COR-L47 (cell line): ENCODE data around the gene MAP3K4.

Experiments
- DNase-seq: peaks from one replicate; lab custom pipeline; 2025; lab: John Stamatoyannopoulos, UW

The MAP3K4 gene

DNA sequence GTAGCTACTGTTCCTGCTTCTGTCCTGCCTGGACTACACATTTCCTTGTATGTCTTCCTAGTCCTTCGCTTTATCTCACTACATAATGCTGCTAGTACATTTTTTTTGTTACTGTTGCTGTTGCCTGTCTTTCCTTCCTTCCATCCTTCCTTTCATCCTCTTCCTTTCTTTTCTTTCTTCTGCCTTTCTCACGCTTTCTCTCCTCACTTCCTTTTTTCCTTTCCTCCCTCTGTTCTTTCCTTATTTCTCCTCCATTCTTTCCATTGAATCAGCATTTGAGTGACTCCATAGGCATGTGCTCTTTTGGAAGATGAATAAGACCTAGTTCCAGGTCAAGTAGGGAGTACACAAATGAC lies 46.3 kb downstream of the MAP3K4 start:
- no peak for DNase-seq

DNA sequence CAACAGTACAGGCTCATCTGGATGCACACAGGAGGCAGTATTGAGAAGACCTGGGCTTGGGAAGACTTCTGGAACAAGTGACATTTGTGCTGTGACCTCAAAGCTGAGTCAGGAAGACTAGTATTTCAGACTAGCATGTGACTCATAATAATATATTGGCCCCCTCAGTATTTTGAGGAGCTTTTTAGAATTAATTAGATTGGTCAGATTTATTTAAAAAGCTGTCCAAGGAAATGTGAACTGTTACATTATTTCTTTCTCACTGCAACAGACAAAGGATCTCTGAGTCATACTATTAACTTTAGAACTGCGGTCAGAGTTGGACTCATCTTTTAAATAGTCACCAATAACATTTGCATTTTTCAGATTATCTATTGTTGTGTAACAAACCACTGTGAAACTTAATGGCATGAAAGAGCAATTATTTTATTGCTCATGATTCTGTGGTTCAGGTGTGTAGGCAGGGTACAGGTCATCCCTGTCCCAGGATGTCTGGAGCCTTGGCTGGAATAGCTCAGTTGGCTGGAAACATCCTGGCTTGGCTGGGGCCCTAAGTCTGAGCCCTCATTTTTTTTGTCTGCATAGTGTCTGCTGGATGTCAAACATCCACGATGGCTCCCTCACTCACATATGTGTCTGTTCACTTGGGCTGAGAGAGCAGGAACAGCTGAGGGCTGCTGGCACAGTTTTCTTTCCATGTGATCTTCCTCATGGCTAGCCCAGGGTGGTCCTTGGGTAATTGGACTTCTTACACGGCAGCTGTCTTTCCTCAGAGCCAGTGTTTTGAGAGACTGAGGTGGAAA lies 46.9 kb downstream of the MAP3K4 start:
- no peak for DNase-seq

DNA sequence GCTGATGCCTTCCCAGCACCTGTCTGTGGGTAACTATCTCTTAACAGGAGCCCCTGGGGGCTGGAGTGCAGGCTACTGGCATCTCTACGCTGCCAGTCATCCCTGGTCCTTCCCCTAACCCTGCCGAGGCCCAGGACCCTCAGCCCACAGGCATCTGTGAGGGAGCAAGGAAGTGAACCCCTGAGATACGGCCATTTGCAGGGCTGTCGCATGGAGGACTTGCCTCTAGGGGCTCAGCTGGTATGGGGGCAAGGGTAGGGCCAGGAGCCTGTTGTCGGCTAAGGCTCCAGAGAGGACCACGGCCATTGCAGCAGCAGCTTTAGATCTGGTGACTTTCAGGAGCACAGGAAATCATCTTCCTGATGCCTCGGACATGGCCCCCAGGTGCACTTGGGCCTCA lies 49.7 kb downstream of the MAP3K4 start:
- no peak for DNase-seq

DNA sequence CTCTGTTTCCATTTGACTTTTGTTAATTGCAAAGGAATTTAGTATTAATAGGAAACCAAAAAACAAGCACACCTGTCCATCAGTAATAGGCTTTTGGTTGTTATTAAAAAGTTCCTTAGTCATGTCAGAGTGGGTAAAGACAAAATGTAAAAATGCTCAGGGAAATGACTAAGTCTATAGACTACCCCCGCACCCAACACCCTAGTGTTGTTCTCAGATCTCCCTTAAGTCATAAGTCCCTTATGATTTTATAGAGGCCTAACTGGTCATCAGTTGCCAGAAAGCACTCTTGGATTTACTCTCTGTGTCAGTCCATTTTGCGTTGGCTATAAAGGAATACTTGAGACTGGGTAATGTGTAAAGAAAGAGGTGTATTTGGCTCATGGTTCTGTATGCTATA lies 52.8 kb downstream of the MAP3K4 start:
- DNase-seq: no peak

DNA sequence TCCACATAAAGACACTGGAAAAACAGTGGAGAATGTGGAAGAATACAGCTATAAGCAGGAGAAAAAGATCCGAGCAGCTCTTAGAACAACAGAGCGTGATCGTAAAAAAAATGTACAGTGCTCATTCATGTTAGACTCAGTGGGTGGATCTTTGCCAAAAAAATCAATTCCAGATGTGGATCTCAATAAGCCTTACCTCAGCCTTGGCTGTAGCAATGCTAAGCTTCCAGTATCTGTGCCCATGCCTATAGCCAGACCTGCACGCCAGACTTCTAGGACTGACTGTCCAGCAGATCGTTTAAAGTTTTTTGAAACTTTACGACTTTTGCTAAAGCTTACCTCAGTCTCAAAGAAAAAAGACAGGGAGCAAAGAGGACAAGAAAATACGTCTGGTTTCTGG lies 57.1 kb downstream of the MAP3K4 start:
- no peak for DNase-seq

DNA sequence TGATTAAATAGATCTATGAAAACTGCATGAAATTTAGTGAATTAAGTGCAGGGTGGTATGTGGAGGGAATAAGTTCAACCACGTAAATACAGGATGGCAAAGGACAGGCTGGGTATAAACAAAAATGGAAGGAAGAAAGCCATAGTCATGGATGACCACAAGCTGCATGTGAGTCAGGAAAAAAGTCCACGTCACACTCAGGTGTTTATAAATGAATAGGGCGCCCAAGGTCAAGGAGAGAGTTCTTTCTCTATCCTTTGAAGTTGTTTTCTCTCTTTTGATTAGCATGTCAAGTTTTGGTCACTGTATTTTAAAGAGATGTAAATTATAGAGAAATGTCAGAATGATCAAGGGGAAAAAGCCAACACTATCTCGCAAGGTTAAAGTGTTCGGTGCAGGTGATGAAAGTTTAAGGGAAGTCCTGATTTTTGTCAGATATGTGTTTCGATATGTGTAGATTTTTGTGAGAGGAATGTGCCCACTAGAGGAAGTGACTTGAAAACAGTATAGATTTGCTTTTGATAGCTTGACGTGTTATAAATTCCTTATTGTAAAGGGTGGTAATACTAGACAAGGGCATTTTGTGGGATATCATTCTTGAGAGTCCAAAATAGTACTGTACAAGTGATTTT lies 58.7 kb downstream of the MAP3K4 start:
- DNase-seq: no peak

DNA sequence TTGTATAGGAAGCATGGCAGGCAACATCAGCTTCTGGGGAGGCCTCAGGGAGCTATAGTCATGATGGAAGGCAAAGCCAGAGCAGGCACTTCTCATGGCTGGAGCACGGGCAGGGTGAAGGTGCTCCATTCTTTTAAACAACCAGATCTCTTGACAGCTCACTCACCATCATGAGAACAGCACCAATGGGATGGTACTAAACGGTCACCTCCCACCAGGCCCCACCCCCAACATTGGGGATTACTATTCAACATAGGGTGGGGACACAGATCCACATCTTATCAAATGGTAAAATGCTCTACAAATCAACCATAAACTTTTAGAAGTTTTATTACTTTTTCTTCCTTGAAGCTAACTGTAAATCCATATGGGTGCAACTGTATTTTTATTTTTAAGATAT lies 61.5 kb downstream of the MAP3K4 start:
- no peak for DNase-seq

DNA sequence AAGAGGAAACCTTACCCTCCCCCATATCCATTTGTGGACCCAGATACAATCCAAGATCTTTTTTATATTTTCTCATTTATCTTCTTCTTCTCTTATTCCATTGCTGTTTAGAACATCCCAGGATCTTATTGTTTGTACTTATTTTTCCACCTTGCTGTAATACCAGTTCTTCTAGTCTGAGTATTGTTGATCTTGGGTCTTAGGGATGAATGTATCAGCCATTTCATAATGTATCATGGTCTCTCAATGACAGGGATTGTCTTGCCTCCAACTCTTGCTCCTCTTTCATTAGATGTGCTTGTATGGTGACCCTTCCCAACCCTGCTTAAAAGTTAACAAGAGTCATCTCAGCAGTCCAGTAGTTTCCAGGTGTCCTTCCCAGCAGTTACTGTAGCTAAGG lies 63.3 kb downstream of the MAP3K4 start:
- no peak for DNase-seq

DNA sequence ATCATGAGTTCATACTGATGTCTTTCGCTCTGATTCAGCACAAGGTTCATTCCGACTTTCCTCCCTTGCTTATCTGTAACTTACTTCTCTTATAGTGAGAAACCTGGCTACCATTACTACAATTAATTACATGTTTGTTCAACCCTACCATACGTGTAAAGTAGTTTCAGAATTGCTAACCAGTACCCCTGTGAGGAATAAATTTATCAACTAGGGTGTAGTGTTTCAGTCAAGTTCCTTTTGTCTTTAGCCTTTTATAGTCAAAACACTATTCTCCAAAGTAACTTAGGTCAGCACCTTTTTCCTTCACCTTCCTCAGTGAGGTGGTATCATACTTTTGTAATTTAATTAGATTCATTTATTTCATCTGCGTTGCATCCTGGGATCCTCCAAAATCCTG lies 64.9 kb downstream of the MAP3K4 start:
- DNase-seq: no peak

DNA sequence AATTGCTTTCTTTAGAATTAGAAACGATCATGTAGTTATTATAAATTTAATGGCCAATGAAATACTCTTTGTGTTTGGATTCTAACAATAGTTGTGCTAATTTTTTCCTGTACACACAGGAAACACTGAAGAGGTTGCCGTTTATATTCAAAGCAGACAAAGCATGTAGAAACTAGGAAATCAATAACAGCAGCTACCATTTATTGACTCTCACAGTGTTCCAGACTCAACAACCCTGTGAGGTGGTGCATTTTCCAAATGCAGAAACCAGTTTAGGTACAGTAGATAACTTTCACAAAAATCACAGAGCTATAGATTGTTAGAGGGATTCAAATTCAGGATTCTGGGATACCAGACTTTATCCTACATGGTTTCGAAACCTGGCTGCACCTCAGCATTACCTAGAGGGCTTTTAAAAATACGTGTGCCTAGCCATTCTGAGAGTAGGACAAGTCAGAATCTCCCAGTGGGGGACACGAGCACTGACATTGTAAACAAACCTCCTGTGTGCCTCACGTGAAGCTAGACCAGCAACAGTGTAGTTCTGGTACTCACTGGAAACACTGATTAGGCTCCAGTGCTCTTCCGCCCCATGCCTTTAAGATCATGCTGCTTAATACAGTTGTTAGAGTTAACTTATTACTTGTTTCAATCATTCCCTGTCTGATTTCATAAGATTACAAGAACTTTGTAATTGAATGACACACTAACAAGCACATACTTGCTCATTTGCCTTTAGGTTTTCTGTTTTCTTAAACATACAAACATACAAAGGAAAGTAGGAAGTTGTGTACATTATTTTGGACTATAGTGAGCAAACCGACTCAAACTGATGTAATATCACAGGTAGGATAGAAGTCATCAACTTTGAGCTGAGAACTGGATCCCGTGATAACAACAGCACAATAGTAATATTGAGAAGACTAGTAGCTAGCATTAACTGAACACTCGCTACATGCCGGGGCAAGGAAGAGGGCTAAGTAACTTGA lies 65.8 kb downstream of the MAP3K4 start:
- DNase-seq: peak; percentile 6

DNA sequence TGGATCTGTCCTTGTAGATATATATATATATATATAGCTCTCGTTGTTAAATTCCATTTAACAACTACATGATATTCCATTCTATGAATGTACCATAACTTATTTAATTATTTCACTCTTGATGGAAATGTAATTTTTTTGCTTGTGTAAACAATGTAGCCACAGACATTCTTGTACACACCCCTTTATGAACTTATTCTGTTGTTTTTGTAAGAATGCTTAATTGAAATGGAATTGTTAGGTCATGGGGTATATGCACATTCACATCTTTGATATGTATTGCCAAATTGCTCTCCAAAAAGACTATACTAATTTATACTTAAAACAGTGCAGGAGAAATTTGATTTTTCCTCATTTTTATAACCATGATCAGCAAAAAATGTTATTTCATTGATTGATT lies 67.2 kb downstream of the MAP3K4 start:
- no peak for DNase-seq

DNA sequence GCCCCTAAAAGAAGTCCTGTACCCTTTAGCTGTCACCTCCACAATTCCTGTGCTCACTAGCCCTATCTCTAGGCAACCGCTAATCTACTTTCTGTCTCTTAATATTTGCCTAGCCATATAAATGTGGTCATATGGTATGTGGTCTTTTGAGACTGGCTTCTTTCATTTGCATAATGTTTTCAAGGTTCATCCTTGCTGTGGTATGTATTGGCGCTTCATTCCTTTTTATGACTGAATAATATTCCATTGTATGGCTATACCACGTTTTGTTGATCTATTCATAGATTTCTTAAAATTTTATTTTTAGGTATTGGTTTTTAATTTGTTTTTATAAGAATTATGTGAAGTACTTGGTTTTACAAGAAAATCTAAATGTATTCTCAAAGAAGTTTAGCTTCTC lies 70.0 kb downstream of the MAP3K4 start:
- DNase-seq: no peak

DNA sequence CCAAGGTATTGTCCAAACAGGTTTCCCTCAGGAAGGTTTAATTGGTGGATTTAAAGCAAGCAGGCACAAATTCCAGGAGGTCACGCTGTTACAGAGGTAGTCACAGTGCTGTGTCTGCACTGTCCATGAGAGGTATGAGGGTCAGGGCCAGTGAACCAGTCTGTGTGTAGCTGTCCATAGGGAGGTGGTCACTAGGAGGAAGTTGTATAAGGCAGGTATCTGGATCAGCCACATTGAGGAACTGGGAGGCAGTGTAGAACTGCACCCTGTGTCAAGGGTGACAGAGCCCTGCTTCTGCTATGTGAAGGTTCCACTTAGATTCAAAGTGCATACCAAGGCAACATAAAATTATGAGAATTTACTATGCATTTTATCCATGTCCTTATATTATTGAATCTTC lies 73.3 kb downstream of the MAP3K4 start:
- DNase-seq: no peak

DNA sequence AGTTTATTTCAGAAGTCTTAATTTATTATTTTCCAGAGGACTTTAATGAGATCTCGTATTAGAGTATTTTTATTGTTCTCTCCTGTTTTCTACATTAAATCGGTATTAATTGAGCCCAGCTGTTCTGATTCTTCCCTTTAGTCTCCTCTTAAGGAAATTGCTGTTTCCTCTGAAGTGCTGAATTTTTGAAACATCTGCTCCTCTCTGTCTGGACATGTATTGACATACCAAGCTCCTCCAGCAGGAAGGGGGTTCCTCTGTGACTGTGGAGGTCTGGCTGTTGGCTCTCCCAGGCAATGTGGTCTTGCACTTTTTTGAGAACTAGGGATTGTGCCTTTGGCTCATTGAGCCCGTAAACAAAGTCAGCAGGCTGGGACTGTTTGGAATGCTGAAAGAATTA lies 74.9 kb downstream of the MAP3K4 start:
- DNase-seq: no peak

DNA sequence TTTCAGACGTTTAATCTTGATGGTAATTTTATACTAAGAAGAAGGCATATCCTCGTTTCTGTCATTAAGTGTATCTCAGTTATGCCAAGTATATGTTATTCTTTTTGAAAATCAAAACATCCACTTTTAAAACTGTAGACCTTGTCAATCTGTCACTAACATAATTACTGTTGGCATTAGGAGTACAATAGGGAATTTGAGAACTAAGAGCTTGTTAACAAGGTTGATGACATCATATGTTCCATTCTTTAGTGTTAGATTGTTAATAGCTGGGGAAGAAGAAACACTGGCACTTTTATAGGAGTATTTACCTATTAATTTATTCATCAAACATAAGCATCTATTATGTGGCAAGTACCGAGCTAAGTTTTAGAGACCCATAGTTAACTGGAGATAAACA lies 76.2 kb downstream of the MAP3K4 start:
- DNase-seq: no peak

DNA sequence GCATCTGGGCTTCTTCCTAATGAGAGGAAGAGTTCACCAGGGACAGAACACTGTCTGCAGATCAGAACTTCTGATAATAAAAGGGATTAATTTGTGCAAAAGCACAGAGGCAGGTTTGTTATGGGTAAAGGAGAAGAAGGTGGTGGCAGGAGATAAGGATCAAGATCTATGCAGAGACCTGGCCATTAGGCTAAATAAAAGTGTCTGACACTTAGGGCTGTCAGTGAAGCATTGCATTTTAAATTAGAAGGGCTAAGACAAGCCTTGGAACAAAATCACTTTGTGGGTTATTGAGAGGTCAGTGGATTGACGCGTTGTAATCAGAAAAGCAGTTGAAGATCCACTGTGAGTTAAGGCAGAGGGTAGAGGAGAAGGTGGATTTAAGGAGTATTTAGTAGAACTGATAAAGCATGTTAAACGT lies 76.8 kb downstream of the MAP3K4 start:
- DNase-seq: no peak

DNA sequence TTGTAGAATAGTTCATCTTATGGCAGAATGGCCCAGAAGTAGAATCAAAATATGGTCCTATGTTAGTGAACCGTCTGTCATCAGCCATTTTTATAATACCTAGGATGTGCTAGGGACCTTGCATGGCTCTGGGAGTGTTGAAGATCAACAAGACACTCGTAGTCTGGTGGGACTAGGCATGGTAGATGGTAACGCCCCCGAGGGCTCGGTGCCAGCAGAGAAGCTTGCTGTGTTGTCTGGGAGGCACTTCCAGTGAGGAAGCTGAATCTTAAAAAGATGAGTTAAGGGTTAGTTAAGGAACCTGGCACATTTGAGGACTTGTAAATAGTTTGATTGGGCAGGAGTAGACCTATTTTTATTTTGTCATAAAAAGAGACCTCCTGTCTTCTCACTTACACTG lies 82.4 kb downstream of the MAP3K4 start:
- DNase-seq: no peak

DNA sequence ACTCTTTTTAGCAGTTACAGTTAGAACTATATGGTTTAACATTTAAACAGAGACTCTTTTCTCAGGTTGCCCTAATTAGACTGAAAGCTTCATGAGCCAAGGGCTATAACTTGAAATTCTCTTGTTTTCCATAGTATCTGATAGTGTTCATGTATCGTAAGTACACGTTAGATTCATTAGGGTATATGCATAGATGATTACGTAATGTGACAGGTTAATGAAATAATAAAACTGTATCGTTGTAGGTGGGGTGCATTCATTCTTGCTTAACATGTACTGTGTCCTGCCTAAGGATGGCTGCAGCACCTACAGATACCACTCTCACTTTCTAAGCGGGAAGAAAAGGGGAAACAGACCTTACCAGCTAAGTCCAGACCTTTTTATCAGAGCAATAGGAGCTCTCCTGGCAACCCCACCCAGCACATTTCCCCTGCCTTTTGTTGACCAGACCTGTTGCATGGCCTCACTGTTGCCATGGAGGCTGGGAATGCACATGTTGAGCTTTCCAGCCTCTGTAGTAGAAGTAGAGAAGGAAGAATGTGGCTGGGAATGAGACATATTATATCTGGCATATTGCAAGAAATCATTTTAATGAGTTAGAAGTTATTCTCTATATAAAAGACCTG lies 83.0 kb downstream of the MAP3K4 start:
- no peak for DNase-seq

DNA sequence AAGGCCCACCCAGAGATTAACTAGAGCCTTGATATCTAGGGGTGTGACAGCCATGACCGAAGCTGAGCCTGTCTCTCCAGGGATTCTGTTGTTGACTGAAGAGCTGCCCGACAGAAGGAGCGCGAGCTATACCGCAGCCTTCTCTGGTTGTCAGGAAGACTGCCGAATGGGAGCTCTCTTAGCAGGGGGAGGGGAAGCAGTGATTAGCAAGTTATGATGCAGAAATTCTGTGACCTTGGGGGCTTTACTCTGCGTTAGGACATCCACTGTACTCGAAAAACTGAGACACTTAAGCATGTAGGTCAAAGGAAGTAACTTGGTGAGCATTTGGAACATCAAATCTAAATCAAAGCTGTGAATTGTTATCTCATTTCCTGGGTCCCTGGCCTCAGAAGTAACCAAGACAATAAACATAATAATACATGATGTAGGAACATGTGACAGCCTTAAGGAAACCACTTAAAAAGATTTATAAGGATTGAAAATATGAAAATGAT lies 84.7 kb downstream of the MAP3K4 start:
- no peak for DNase-seq

DNA sequence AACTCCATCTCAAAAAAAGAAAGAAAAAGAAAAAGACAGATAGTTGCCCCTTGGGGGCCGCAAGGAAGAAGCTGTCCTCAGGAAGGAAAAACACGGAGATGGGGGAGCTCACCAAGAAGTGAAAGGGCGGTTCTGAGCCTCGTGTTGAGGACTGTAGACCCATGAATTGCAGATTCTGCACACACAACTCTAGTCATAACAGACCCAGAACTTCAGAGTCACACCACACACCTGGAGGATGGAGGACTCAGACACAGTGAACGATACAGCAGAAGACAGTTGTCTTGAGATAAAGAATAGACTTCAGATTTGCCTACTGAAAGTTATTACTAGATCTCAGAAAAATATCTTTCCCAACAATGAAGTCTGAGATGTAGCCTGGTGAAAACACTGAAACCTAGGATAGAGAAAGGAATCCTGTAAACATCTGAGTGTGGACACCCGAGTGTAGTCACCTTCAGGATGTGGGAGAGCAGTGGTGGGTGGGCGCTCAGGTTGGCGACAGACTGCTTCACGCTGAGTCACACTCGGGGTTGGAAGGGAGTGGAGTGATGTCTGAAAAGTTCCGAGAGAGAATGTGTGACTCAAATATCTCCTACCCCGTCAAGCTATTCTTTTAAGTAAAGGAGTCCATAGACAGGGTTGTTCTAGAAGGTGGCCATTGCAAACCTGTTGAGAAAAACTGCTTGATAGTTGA lies 88.1 kb downstream of the MAP3K4 start:
- no peak for DNase-seq

DNA sequence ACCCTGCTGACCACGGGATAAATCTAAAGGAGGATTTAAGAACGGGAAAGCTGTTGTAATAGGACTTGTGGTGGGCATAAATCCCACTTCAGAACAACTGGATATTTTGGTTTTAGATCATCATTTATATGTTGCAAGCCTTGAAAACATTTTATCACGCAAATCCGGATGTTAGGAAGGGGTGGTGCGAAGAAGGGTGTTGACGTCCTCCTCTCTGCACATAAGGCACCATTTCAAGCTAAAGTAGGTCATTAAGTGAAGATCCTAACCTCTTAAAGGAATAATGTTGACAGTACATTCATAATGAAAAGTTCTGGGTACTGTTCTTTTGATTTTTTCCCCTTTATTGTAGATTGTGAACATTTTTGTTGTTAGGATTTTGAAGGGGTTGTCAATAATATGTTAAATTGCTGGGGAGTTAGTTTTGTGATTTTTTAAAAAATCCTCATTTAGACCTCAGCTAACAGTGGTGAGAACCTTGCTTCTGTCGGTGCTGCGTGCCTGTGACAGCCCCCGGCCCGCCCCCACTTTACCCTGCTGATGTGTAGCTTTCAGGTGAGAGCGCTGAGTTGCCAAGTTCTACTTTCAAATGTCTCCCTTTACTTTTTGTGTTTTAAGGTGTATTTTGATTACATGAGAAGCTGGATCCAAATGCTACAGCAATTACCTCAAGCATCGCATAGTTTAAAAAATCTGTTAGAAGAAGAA lies 88.8 kb downstream of the MAP3K4 start:
- no peak for DNase-seq
